Fibroblast of lung (primary cell): Measurements from ENCODE around the gene SH2D5.

ENCODE experiments used
- CTCF ChIP-seq, 2 donors: IDR thresholded peaks in 1 of 2; conservative IDR thresholded peaks in 1 of 2; 1 replicate in 1 of 2; 2 replicates in 1 of 2; pipeline ENCODE4 v1.5.1; 2011 to 2012; ENCODE audit warnings: low read length in 2 of 2, control low read depth in 1 of 2, inconsistent platforms in 1 of 2, low read depth in 1 of 2, mild to moderate bottlenecking in 1 of 2
- EZH2 ChIP-seq: IDR thresholded peaks from 2 replicates; pipeline ENCODE4 v1.5.1; 2012; ENCODE audit warnings: low read length, control low read depth, mild to moderate bottlenecking; ENCODE audit errors: missing control alignments

DNA sequence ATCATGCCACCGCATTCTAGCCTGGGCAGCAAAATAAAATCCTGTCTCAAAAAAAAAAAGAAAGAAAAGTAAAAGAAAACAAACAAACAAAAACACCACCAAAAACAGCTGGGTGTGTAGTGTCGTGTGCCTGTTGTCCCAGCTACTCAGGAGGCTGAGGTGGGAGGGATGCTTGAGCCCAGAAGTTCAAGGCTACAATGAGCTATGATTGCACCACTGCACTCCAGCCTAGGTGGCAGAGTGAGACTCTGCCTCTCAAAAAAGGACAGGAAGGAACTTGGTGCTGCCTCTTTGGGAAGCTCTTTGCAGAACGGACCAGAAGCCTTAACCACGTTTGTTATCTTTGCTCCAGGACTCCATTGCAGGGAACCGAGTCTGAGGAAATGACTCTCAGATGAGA is 25.7 kb downstream of the SH2D5 start:
- no peak for TF ChIP-seq CTCF (conservative IDR thresholded peaks at IDR 0.05 in 1 of 2, IDR thresholded peaks at IDR 0.05 in 1 of 2; ENCODE audit: low read depth in 1 of 2, low read length in 2 of 2)
- no peak for TF ChIP-seq EZH2
